Amniotic stem cell (primary cell): ENCODE data around the gene MIGA2.
"Not testable (repeated sequence)": the region's sequence is repeated elsewhere in the genome, so short reads cannot be mapped to it uniquely, and the experiment has no call there.

ENCODE experiments used
- DNase-seq: peaks from one replicate; lab custom pipeline; 2025; lab: John Stamatoyannopoulos, UW

MIGA2 gene

DNA sequence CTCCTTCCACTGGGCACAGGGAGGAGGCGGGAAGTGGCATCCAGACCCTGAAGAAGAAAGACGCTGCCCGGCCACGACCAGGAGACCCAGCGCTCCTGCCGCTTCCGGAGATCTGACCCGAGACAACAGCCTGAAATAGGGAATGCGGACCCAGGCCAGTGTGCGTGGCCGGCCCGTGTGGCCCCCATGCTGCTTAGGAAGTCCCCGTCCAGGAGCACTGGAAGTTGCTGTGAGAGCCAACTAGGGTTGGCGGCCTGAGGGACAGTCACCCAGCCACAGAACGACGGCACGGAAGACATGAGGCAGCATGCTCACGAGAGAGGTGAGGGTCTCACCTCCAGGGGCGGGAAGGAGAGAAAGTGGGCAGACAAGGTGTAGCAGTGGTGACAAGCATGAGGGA, 25.3 kb upstream of the MIGA2 start:
- no peak for DNase-seq

DNA sequence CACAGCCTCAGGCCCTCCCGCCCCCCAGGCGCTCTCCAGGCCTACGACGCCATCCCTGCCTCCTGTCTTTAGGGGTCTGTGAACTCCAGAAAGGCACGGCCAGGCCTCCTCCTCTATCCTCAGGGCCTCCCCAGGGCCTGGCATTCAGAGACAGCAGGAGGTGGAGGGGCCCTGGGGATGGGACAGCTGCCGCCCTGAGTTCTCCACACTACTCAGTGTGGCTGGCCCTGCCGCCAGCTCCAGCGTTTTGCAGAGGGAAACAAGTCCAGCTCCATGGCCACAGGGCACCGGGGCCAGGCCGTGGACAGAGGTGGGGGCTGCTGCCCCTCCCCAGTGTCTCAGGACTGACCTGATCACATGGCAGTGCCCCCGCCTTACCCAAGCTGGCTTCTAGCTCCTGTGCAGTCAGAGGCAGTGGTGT, 24.7 kb upstream of the MIGA2 start:
- DNase-seq, result no peak

DNA sequence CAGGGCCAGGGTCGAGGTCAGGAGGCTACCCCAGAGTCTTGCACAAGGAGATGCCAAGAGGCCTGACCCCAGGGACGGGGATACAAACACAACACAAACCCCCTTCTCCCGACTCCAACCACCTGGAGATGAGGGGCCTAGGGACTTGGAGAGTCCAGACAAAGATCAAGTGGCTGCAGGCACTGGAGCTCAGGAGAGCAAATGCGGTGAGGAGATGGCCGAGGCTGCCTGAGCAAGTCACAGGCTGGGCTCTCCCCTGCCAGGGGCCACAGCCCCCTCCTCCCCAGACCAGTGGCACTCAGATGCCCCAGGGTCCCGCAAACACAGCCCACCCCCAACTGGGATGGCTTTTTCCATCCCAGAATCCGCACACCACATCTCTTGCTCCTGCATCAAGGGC, 24.1 kb upstream of the MIGA2 start:
- DNase-seq, result no peak

DNA sequence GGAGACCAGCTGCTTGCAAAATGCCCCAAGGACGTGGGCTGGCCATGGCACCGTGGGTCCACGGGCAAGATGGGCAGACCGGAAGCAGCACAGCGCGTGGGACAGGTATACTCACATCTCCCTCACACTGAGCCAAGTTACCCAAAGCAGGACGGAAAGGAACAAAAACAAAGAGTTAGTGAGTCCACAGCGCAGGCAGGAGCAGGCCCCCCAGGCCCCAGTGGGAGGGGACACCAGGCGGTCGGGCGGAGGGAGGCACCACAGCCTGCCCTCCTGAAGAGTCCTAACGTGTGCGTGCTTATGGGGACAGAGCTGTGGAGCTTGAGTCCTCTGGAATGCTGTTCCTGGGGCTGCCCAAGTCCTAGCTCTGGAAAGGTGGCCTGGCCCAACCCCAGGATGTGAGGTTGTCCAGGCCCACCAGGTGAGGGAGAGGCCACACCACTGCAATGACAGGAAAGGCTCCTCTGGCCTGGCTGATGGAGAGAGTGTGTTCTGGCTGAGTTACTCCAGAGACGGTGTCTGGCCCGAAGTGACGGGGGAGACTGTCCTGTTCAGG, 23.5 kb upstream of the MIGA2 start:
- no peak for DNase-seq

DNA sequence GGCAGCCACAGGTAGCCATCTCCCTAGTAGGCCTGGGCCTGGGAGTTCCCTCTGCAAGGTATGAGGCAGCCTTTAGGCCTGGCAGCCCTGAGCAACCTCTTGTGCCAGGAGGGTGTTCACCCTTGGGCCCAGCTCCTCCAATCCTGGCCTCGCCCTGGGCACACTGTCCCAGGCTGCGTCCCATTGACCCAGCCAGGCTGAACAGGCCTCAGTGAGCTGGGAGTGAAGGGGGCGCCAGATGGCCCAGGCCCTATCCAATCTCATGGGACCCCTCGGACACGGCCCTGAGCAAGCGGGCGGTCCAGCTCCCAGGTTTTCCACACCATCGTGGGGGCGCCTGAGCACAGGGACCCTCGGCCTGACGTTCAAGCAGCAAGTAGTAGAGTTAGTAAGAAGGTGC, 22.8 kb upstream of the MIGA2 start:
- DNase-seq, result no peak

DNA sequence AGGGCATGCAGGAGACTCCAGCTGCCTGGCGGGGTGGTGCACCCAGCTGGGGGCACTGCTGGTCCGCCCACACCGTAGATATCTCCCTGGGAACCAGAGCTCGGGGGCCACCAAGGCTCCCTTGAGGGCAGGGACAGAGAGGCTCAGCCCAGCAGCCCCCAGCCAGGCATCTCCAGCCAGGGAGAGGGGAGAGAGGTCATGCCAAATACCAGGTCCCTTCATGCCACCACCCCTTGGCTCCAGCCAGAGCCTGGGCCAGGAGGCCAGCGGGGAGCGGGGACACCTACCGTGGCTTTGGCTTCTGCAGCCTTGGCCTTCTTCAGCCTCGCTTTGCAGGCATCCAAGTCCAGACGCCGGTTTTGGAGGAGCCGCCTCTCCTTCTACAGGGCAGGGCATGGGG, 22.3 kb upstream of the MIGA2 start:
- no peak for DNase-seq

DNA sequence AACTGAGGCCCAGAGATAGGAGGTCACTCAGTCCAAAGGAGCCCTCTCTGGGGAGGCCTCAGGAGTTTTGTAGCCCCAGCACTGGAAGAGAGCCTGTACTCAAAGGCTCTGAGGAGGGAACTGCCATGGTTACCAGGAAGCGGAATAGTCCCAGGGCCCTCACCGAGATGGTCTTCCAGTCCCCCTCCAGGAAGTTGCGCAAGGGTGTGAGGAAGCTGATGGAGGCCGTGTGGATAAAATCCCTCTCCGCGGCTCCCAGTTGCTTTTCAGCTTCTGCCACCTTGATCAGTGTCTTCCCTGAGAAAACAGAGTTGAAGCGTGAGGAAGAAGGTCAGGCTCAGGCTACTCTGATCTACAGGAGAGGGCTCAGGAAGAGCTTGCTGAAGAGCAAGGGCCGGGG, 21.8 kb upstream of the MIGA2 start:
- DNase-seq, result no peak

DNA sequence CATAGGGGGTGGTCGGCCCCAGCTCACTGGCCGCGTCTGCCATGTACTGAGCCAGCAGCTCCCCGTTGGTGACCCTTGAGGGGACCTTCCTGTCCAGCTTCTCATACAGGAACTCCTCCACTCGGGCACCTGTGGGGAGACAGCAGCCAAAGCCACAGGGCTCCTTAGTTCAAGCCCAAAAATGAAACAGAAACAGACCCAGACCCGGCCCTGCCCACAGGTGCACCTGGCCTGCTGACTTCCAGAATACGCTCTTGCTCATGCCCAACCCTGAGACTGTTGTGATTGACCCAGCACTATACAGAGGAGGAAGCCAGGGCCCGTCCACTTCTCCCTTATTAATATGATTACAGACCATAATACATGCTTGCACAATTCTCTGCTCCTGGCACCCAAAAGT, 15.3 kb upstream of the MIGA2 start:
- DNase-seq, result no peak

DNA sequence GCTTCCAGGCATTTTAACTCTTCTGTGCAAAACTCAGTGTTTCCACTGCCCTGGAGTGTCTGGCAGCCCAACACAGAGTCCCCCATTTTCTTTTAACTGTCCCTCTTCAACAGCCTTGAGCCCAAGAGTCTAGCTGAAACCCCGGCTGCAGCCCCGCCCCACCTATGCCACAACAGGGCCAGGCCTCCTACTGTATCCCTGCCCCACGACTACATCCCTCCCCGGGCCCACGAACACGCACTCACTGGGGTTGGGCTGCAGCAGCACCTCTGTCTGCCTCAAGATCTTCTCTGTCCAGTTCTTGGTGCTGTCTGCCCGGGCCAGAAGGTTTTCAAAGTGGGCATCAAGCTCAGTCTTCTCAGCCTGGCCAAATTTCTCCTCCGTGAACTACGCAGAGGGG, 14.4 kb upstream of the MIGA2 start:
- no peak for DNase-seq

DNA sequence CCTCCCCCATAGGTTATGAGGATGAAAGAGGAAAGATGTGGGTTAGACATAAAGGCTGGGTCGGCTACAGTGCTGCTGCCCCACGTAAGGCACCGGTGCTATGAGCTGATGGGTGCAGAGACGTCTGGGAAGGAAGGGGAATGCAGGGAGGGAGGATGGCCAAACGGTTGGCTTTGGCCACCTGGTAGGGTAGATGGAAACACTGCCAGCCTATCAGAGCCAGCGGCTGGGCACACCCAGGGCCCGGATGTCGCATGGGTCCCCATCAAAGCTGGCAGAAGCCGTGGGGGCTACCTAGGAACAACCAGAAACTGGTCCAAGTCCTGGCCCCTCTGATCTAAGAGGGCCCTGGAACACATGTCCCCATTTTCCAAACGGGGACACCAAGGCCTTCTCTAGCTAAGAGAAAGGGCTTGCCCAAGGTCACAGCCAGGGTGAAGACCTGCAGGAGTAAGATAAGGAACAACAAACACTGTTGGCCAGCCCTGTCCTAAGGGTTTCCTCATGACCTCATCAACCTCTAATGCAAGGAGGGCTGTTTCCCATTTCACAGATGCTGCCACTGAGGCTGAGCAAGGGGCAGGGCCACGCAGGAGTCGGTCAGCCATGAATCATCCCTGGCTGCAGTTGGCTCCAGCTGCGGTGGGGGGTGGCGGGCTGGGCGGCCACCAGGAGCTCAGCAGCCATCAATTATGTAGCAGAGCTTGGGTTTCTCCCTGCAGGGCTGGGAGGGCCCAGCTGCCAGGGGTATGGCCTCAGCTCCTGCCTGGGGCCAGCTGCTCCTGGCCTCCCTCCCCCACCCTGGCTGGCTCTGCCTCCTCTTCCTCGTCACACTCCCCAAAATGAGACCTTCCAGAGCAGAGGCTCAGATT, 13.2 kb upstream of the MIGA2 start:
- peak; percentile 30 for DNase-seq

DNA sequence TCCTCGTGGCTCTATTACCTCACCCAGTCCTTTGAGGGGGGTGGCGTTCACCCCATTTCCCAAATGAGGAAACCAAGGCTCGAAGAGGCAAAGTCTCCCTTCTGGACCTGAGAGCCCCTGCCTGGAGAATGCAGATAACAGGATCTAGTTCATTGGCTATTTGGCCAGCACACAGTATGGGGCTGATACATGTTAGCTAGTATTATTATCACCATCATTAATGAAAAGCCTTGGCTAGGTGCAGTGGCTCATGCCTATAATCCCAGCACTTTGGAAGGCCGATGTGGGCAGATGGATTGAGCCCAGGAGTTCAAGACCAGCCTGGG, 12.6 kb upstream of the MIGA2 start:
- no peak for DNase-seq

DNA sequence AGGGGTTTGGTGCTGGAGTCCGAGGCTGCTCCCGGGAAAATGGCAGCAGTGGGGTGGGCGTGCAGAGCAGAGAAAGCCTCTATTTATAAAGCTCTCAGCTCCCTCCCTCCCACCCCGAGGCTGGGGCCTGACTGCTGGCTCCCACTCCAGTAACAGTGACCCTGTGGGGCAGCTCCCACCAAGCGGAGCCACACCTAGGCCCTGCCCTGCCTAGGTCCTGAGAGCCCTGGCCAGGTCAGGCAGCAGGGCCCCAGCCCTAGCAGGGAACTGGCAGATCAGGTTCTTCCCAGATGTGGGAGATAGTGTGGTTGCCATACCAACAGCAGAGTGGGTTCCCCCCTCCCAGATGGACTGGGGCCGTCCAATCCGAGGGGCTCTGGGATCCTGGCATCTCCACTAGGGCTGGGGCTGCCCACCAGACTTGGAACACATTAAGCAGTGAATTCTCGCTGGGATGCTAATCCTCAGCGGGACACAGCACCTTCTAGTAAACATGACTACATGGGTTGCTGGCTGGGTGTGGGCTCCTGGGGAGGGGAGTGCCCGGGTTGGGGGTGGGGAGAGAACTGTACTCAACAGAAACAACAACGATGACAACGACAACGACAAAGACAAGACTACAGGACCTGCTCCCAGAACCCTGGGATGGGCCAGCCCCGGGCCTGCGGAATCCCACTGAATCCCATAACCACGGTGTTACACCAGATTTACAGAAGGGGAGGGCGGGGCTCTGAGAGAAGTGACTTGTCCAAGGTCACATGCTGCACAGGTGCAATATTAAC, 9.8 kb upstream of the MIGA2 start:
- no peak for DNase-seq

DNA sequence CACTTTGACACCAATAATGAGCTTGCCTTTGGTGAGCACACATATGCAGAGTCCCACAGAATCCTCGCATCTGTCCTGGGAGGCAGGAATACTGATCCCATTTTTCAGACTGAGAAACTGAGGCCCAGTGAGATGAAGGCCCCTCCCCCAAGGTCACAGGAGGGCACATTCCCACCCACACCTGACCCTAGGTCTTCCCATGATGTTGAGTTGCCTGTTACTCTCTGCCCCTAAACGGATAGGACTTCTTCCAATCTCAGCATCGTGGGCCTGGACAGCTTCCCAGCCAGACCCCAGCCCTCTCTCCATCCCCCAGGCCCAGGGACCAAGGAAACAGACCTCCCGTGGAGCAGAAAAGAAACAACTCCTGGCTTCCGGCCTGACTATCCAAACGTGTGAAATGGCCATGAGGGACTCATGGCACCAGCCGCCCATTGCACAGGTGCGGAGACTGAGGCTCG, 9.2 kb upstream of the MIGA2 start:
- no peak for DNase-seq

DNA sequence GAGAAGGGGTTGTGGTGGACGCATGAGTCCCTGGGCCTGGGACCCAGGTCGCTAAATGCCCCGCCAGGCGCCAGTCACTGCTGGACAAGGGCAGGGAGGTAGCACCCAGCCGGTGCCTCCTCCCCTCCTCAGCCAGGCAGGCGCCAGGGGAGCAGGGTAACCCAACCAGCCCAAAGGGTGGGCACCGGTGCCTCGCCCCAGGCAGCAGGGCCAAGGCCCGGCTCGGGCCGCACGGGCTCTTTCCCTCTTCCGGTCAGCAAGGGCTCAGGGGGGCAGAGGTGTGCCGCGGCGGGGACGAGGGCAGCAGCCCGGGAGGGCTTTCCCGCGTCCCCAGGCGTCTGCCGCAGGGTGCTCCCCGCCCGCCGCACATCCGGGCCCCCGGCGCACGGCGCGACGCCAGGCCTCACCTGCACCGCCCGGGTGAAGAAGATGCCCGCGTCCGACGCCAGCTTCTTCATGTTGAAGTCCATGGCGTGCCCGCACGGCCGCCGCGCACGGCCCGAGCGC, 8.7 kb upstream of the MIGA2 start:
- no peak for DNase-seq

DNA sequence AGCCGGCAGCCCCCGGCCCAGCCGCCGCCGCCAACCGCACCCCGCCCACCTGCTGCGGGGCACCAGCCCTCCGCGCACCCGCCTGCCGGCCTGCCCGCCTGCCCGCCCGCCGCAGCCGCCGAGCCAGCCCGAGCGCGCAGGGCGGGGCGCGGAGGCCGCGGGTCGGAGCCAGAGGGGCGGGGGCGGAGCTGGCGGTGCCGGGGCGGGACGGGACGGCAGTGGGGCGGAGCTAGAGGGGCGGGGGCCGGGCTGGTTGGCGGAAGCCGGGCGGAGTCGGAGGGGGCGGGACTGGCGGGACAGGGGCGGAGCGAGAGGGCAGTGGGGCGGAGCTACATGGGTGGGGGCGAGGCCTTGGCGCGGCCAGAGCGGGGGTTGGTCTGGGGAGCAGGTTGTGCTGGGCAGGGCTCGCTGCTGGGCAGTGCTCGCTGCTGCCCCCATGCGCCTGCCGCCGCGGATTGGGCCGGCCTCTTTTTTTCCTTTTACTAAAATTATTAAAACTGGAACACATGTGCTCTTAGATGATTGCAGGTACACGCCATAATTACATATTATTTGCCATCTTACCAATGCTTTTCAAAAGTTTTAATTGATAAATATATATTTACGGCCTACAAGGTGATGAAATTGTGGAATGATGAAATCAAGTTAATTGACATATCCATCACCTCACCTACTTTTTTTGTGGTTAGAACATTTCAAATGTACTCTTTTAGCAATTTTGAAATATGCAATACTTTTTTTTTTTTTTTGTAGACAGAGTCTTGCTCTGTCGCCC, 8.0 kb upstream of the MIGA2 start, which contains the start of gene SH3GLB2:
SH3GLB2 (minus strand) TSS at position 140 of the 775 bp plus-strand sequence. CDS start 177 bp downstream, outside the sequence.
- peak; percentile 92 for DNase-seq

DNA sequence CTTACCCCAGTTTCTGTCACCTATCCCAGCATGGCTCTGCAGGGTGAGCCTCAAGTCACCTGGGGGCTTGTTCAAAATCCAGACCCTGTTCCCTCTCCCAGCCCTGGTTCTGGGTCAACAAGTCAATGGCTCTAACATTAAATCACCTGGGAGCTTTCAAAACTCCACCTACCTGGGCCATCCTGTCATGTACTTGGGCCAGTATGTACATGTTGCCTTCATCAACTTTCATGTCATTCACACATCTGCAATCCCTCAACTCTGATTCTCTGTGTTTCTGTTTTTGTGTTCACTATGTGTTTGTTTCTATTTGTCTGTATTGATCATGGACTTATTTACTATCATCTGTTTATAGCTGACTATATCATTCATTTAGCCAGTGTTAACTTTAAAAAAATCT, 6.2 kb upstream of the MIGA2 start:
- no peak for DNase-seq

DNA sequence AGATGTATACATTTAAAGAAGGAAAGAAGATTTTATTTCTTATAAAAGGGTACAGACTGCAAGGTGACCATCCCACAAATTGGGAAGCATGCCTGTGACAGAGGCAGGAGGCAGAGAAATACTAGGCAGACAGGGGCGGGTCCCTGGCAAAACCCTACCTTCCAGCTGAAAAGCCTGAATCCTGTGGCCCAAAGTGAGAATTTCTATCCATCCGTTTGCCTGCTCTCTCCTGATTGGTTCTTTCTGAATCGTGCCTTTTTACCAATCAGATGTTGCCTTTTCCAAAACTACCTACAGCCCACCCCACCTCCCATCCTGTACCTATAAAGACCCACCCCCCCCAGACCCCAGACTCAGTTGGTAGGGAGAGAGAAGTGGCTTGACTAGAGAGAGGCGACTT, 4.9 kb upstream of the MIGA2 start:
- no peak for DNase-seq

DNA sequence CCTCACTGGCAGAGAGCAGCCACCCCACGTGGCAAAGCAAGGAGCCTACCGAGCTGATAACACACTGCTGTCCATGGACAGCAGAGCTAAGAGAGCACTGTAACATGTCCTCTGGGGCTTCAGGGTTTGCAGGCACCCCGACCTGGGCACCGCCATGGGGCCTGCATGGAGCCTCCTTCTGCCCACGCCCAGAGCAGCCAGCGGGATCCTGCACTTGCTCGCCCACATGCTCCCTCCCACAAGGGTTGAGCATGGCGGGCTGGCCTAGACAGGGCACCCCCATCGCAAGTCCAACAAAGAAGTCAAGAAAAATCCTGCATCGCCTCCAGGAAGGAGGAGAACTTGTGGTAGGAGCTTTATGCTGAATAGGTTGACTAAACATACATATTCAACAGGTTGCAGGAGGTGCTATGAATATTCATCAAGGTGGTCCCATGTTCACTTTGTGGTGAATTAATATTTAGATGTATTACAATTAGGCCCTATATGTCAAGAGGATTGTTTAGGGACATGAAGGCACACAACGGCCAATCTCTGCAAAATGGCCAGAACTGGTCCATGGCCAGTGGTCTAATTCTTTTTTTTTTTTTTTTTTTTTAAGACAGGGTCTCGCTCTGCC, 3.8 kb upstream of the MIGA2 start:
- no peak for DNase-seq

DNA sequence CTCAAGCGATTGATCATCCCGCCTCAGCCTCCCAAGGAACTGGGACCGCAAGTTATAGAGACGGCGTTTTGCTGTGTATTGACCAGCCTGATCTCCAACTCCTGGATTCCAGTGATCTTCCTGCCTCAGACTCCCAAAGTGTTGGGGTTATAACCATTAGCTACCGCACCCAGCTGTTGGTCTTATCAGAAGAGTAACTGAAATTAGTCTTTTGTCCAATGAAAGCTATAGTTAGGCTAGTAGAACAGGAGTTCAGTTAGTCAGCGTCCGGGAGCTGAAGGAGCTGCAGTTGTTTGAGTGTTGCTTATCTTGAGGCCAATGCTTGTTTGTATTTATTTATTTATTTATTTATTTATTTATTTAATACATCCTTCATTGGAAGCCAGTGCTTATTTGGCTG, 3.2 kb upstream of the MIGA2 start:
- no peak for DNase-seq

DNA sequence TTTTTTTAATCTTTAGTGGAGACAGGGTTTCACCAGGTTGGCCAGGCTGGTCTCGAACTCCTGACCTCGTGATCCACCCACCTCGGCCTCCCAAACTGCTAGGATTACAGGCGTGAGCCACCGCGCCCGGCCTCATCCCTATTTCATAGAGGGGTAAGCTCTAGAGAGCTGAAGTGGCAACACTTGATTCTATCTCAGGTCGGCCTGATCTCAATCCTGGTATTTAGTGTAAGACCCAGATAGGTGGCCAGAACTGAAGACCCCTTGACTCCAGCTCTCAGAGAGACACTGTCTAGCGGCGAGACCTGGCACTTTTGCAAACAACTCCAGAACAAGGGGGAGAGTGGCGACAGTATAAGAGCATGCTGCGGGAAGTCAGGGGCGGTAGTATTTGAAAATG, 588 bp upstream of the MIGA2 start:
- DNase-seq, result not testable (repeated sequence)

DNA sequence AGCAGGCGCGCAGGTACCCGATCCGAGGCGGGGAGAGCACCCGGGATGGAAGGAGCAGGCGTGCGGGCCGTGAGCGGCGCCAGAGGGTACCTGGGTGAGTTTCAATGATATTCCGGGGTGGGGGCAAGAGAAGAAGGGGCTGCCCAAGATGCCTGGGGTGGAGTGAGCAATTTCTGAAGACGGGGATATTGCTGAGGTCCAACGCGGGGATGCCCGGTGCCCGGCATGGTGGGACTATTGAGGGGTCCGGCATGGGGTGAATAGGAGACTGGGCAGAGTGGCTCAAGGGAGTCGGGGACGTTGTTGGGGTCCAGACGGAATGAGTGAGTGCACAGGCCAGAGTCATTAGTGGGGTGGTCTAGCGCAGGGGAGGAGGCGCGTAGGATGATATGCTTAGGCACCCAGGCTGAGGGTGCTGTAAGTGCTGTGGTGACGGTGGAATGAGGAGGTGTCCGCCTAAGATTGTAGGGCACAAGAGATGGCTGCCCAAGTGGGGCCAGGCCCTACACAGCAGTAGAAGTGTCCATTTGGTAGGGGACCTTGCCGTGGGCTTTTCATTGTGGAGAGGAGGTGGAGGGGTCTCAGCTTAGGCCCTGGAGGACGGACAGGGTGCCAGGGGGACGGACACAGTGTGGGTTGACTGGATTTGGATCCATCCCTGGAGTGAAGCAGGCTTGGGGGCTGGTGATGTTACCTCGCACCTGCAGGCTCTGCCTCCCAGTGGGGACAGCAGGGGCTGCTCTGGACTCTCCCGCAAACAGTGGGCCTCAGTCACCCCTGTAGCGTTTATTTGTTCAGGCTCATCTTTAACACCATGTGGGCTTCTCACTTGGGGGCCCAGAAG, 719 bp downstream of the MIGA2 start:
- no peak for DNase-seq
